Stomach (tissue), 4 donors: Measurements from ENCODE around the gene ERBB4.

Experiments used
- EP300 ChIP-seq: sonication (generic); formaldehyde crosslinking; IDR thresholded peaks from one replicate; pipeline ENCODE4 v1.6.1; 2017; ENCODE audit warnings: antibody characterized with exemption
- POLR2A ChIP-seq, 4 donors: fragments of 450-650 bp; IDR thresholded peaks; one replicate each; pipeline ENCODE4 v1.6.1; 2016; ENCODE audit warnings: antibody characterized with exemption in 4 of 4, control low read depth in 2 of 4, mild to moderate bottlenecking in 1 of 4, moderate library complexity in 1 of 4
- TF ChIP-seq, protein P1 (sequence below), 7 experiments: fragments of 450-650 bp in 4 of 7; fragments of 200-600 bp in 3 of 7; sonication (generic) in 3 of 7; IDR thresholded peaks; one replicate each; pipeline ENCODE4 v1.5.1; 2016 to 2019; ENCODE audit warnings: antibody characterized with exemption in 7 of 7, control low read depth in 2 of 7, mild to moderate bottlenecking in 1 of 7

DNA sequence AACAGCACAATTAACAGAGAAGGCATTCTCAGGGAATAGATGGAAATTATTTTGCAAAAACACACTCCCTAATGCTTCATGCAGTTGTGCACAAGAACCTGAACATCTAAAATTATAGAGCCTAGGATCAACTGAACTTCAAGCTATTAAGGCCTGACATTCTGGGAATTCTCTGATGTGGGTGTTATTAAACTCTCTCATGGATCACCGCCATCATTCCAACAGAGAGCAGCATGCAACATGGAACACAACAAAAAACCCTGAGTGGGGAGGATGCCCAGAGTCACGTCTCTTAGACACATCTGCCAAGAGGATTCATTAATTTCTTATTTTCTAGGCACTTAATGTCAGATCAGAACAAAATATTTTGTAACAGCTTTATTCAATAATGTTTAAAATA, 543.8 kb downstream of the ERBB4 start:
- TF ChIP-seq, protein P1, sequence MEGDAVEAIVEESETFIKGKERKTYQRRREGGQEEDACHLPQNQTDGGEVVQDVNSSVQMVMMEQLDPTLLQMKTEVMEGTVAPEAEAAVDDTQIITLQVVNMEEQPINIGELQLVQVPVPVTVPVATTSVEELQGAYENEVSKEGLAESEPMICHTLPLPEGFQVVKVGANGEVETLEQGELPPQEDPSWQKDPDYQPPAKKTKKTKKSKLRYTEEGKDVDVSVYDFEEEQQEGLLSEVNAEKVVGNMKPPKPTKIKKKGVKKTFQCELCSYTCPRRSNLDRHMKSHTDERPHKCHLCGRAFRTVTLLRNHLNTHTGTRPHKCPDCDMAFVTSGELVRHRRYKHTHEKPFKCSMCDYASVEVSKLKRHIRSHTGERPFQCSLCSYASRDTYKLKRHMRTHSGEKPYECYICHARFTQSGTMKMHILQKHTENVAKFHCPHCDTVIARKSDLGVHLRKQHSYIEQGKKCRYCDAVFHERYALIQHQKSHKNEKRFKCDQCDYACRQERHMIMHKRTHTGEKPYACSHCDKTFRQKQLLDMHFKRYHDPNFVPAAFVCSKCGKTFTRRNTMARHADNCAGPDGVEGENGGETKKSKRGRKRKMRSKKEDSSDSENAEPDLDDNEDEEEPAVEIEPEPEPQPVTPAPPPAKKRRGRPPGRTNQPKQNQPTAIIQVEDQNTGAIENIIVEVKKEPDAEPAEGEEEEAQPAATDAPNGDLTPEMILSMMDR (IDR thresholded peaks at IDR 0.05): no peak
- TF ChIP-seq POLR2A (IDR thresholded peaks at IDR 0.05) (no peak), EP300 (no peak)
